ENCODE results near the gene INSIG2. TPM values are rescaled to one million over a fixed set of nuclear protein-coding genes. Genes with fewer than 3 reads are reported as not detected.

Gene INSIG2
- total RNA-seq, 1 experiment from 2014 or later = 8.7 TPM

DNA sequence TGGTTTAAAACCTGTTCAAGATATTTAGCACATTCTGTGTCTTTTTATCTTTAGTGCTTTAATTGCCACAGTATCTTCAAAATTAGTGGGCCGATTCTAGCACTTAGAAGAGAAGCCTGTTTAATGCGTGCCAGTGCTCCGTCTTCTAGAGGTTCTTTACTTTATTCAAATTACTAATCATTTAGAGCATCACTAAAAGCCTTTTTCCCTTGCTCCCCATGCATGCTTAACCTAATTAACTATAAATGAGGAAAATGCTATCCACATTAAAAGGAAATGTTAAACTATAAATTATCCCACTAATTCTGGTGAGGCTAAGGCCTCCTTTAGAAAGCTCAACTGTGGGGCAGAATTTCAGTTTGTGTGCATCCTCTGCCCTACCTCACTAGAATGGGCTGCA lies 31.5 kb upstream of the INSIG2 start:
- H4K91ac ChIP-seq (ENCODE audit: insufficient read length, low read depth, low read length) = no peak overlapping the region
- WGBS (ENCODE audit: extremely low coverage, insufficient read length, low lambda C conversion rate) = no CpG with 5 or more reads among the region's 3 CpGs
- H3K4me1 Mint-ChIP-seq = peaks cover 2 to 6% of the 10 kb centered on the region in 2 experiments

More for the DNA sequence above, 31.5 kb upstream of the INSIG2 start:
- no peak overlapping the region for H2AFZ ChIP-seq (ENCODE audit: low read length)
- H3K9me3 ChIP-seq (ENCODE audit: control insufficient read depth, low read depth, low read length) = no peaks in the 10 kb centered on the region
- peaks cover under 1% of the 10 kb centered on the region; the same call in 1 of the 2 replicates for H3K27me3 Mint-ChIP-seq (ENCODE audit: low read depth)
- no peak overlapping the region for H3K14ac ChIP-seq (ENCODE audit: insufficient read depth, low read length)
- H3K9me3 Mint-ChIP-seq = no peaks in the 10 kb centered on the region
- H3K79me2 ChIP-seq (ENCODE audit: insufficient read depth, low read length) = no peaks in the 10 kb centered on the region
- no peak overlapping the region for H3K4ac ChIP-seq (ENCODE audit: low read depth, low read length)
- H3K79me1 ChIP-seq (ENCODE audit: insufficient read depth, low read depth, low read length, poor library complexity, severe bottlenecking) = no peaks in the 10 kb centered on the region
- no peak overlapping the region for H3K27ac Mint-ChIP-seq
- H3K56ac ChIP-seq (ENCODE audit: insufficient read length, low read depth, low read length) = no peak overlapping the region
- no peaks in the 10 kb centered on the region for H3K27me3 ChIP-seq (ENCODE audit: insufficient read depth, low read length)
- TF ChIP-seq CTCF (conservative IDR thresholded peaks at IDR 0.05) = no peak
- no peaks in the 10 kb centered on the region for H3K4me1 ChIP-seq (ENCODE audit: insufficient read depth, low read length)
- H3K18ac ChIP-seq (ENCODE audit: insufficient read length, low read depth, low read length) = no peak overlapping the region
- no peak overlapping the region for H2AK5ac ChIP-seq (ENCODE audit: insufficient read length, low read length)
- H2BK5ac ChIP-seq (ENCODE audit: insufficient read length, low read length) = no peak overlapping the region
- no peak overlapping the region for H3K23ac ChIP-seq (ENCODE audit: insufficient read length, low read depth, low read length)
- DNase-seq = no peak
- no peak overlapping the region for H3K4me2 ChIP-seq (ENCODE audit: insufficient read depth, insufficient read length, low read length)
- no peaks in the 10 kb centered on the region for H3K23me2 ChIP-seq (ENCODE audit: insufficient read length, low read depth, low read length, poor library complexity, severe bottlenecking)
- H4K20me1 ChIP-seq (ENCODE audit: control insufficient read depth, insufficient read depth, insufficient read length) = no peaks in the 10 kb centered on the region
- H3K36me3 Mint-ChIP-seq (ENCODE audit: insufficient read depth in 1 of 3, low read depth in 3 of 3) = no peaks in the 10 kb centered on the region
- H3K4me3 Mint-ChIP-seq = no peak overlapping the region
- no peak overlapping the region for H2BK120ac ChIP-seq (ENCODE audit: low read depth, low read length, poor library complexity, severe bottlenecking)
- no peak overlapping the region for H2BK12ac ChIP-seq (ENCODE audit: insufficient read length, low read depth, low read length)
- no peak overlapping the region for H4K8ac ChIP-seq (replicated peaks; ENCODE audit: insufficient read length, low read depth, low read length)
- H3K9ac ChIP-seq (ENCODE audit: extremely low read depth, insufficient read length, low read length) = no peak overlapping the region
- no peak overlapping the region for H4K5ac ChIP-seq (ENCODE audit: insufficient read length, low read depth, low read length)
- no peak overlapping the region for H2BK20ac ChIP-seq (ENCODE audit: low read depth, low read length, poor library complexity, severe bottlenecking)
- no peak overlapping the region for H3K27ac ChIP-seq (ENCODE audit: insufficient read length, low read depth, low read length)
- H2BK15ac ChIP-seq (ENCODE audit: low read depth, low read length) = no peak overlapping the region
- H3T11ph ChIP-seq (ENCODE audit: low read length) = no peak overlapping the region

All from H9 (cell line).